ENCODE results near the gene DUSP22. TPM values are rescaled to one million over a fixed set of nuclear protein-coding genes. Genes with fewer than 3 reads are reported as not detected.

DUSP22 gene
- total and polyA plus RNA-seq, 2 donors (not counting 1 experiment from before 2014, with no cell fraction given): 117 to 133 TPM

DNA sequence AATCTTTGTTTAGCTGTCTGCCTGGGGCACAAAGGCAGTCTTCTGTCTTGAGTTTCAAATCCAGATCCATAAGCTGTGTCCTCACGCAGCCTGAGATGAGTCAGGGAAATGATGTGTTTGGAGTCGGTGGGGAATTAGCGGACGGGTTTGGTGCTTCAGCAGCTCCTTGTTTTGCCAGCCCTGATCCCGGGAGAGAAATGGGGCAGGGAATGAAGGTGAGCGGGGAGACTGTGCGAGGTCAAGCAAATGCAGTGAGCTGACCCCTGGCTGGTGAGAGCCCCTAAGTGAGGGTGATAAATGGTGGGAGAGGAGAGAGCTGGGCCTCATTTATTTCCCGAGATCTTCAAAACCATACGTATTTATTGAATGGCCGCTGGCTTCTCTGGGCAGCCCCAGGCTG, 21.6 kb downstream of the DUSP22 start:
- Histone ChIP-seq H3K79me2 (ENCODE audit: control insufficient read depth, insufficient read depth, low read length) (peaks cover 73% of the 10 kb centered on the region), H4K20me1 (ENCODE audit: control insufficient read depth, insufficient read depth, low read length, poor library complexity, severe bottlenecking) (no peaks in the 10 kb centered on the region), H3K9ac (ENCODE audit: low read length) (no peak overlapping the region), H3K27ac (ENCODE audit: low read length in 2 of 2) (peak overlapping the region; percentile 63 to 85), H3K4me3 (ENCODE audit: control extremely low read depth in 1 of 5, extremely low read depth in 1 of 5, insufficient read depth in 1 of 5, low read depth in 2 of 5, low read length in 4 of 5) (no peak overlapping the region), H3K36me3 (replicated peaks in 1 of 2; ENCODE audit: control extremely low read depth in 1 of 2, control insufficient read depth in 1 of 2, extremely low read depth in 1 of 2, insufficient read depth in 2 of 2, low read length in 1 of 2) (peaks cover 0 to 17% of the 10 kb centered on the region in 2 experiments), H3K27me3 (replicated peaks in 1 of 4; ENCODE audit: control extremely low read depth in 1 of 4, control insufficient read depth in 3 of 4, insufficient read depth in 4 of 4, low read length in 3 of 4) (no peaks in the 10 kb centered on the region), H3K9me3 (ENCODE audit: control extremely low read depth in 1 of 3, control insufficient read depth in 2 of 3, insufficient read depth in 1 of 3, low read length in 2 of 3) (peaks cover 0 to 9% (median 0%) of the 10 kb centered on the region in 3 donors), H3K4me1 (ENCODE audit: control insufficient read depth in 2 of 2, insufficient read depth in 2 of 2, low read length in 2 of 2) (peaks cover 84 to 94% of the 10 kb centered on the region in 2 donors), H3K4me2 (replicated peaks; ENCODE audit: low read depth, low read length, poor library complexity, severe bottlenecking) (peak overlapping the region; percentile 63), H2AFZ (ENCODE audit: insufficient read depth, low read depth, low read length, poor library complexity, severe bottlenecking) (no peak overlapping the region)
- H3K9me3 Mint-ChIP-seq (ENCODE audit: insufficient read depth): peaks cover 2% of the 10 kb centered on the region
- TF ChIP-seq EZH2 (IDR thresholded peaks at IDR 0.05; ENCODE audit: borderline replicate concordance, insufficient read depth, low read depth, low read length, poor library complexity, severe bottlenecking): no peak
- ATAC-seq (ENCODE audit: low read depth): no peak
- no peak for DNase-seq
- CTCF ChIA-PET: interaction anchor here (1.0 to 2.9 kb wide), 7 partner anchors 17 to 96 kb away, joined by 3 to 12 read pairs (median 7); no protein-coding TSS in a partner anchor
- 95% methylated on average over 10 of the region's 10 CpGs for WGBS (ENCODE audit: insufficient coverage)
- intact Hi-C loops (cut with micrococcal nuclease): loop anchor here (1.0 kb wide), 1 partner anchor 16 kb away; no protein-coding TSS in a partner anchor
- POLR2A ChIA-PET: interaction anchor here (1.1 to 2.2 kb wide), 2 partner anchors 21 to 95 kb away, joined by 3 to 20 read pairs; partner anchors contain the start of gene DUSP22
- peaks cover 94% of the 10 kb centered on the region for H3K4me1 Mint-ChIP-seq
- peak overlapping the region; percentile 77 for H3K27ac Mint-ChIP-seq
- H3K27me3 Mint-ChIP-seq: no peaks in the 10 kb centered on the region
- no peak overlapping the region for H3K4me3 Mint-ChIP-seq

DNA sequence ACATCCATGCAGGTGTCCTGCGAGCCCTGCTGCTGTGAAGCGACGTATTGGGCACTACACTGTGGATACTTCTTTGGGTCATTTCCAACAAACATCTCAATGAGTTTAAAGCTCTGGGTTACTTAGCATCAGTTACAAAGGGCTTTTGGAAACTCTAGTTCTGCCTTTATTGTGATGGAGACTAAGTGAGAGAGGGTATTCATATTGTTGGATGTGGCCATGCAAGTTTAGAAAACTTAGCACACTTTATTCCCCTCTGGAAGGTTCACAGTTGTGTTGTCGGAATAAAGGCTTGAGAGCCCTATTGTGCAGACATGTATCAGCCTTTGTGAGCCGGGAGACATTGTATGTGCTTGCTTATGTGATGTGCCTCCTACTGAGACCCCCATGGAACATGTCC, 22.1 kb downstream of the DUSP22 start:
- ATAC-seq (ENCODE audit: low read depth): no peak
- Histone ChIP-seq H3K79me2 (ENCODE audit: control insufficient read depth, insufficient read depth, low read length) (peaks cover 73% of the 10 kb centered on the region), H3K9ac (ENCODE audit: low read length) (no peak overlapping the region), H4K20me1 (ENCODE audit: control insufficient read depth, insufficient read depth, low read length, poor library complexity, severe bottlenecking) (no peaks in the 10 kb centered on the region), H3K4me3 (ENCODE audit: control extremely low read depth in 1 of 5, extremely low read depth in 1 of 5, insufficient read depth in 1 of 5, low read depth in 2 of 5, low read length in 4 of 5) (no peak overlapping the region), H3K4me2 (replicated peaks; ENCODE audit: low read depth, low read length, poor library complexity, severe bottlenecking) (no peak overlapping the region), H3K27me3 (replicated peaks in 1 of 4; ENCODE audit: control extremely low read depth in 1 of 4, control insufficient read depth in 3 of 4, insufficient read depth in 4 of 4, low read length in 3 of 4) (no peaks in the 10 kb centered on the region), H3K27ac (ENCODE audit: low read length in 2 of 2) (no peak overlapping the region), H3K4me1 (ENCODE audit: control insufficient read depth in 2 of 2, insufficient read depth in 2 of 2, low read length in 2 of 2) (peaks cover 84 to 94% of the 10 kb centered on the region in 2 donors), H3K36me3 (replicated peaks in 1 of 2; ENCODE audit: control extremely low read depth in 1 of 2, control insufficient read depth in 1 of 2, extremely low read depth in 1 of 2, insufficient read depth in 2 of 2, low read length in 1 of 2) (peaks cover 0 to 18% of the 10 kb centered on the region in 2 experiments), H2AFZ (ENCODE audit: insufficient read depth, low read depth, low read length, poor library complexity, severe bottlenecking) (no peak overlapping the region), H3K9me3 (ENCODE audit: control extremely low read depth in 1 of 3, control insufficient read depth in 2 of 3, insufficient read depth in 1 of 3, low read length in 2 of 3) (peaks cover 0 to 9% (median 0%) of the 10 kb centered on the region in 3 donors)
- intact Hi-C loops (cut with micrococcal nuclease): no loop called here
- H3K4me3 Mint-ChIP-seq: no peak overlapping the region
- ChIA-PET POLR2A (interaction anchor here (2.2 kb wide), 1 partner anchor 21 kb away, joined by 20 read pairs; the partner anchor contains the start of gene DUSP22), CTCF (interaction anchor here (1.1 to 2.9 kb wide), 5 partner anchors 18 to 96 kb away, joined by 3 to 12 read pairs (median 4); no protein-coding TSS in a partner anchor)
- H3K27ac Mint-ChIP-seq: peak overlapping the region; percentile 77
- H3K4me1 Mint-ChIP-seq: peaks cover 89% of the 10 kb centered on the region
- H3K27me3 Mint-ChIP-seq: no peaks in the 10 kb centered on the region
- DNase-seq: no peak
- 95% methylated on average over 5 of the region's 5 CpGs for WGBS (ENCODE audit: insufficient coverage)
- peaks cover 2% of the 10 kb centered on the region for H3K9me3 Mint-ChIP-seq (ENCODE audit: insufficient read depth)
- TF ChIP-seq, protein P1, sequence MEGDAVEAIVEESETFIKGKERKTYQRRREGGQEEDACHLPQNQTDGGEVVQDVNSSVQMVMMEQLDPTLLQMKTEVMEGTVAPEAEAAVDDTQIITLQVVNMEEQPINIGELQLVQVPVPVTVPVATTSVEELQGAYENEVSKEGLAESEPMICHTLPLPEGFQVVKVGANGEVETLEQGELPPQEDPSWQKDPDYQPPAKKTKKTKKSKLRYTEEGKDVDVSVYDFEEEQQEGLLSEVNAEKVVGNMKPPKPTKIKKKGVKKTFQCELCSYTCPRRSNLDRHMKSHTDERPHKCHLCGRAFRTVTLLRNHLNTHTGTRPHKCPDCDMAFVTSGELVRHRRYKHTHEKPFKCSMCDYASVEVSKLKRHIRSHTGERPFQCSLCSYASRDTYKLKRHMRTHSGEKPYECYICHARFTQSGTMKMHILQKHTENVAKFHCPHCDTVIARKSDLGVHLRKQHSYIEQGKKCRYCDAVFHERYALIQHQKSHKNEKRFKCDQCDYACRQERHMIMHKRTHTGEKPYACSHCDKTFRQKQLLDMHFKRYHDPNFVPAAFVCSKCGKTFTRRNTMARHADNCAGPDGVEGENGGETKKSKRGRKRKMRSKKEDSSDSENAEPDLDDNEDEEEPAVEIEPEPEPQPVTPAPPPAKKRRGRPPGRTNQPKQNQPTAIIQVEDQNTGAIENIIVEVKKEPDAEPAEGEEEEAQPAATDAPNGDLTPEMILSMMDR (IDR thresholded peaks at IDR 0.05): no peak
- no peak for TF ChIP-seq EZH2 (IDR thresholded peaks at IDR 0.05; ENCODE audit: borderline replicate concordance, insufficient read depth, low read depth, low read length, poor library complexity, severe bottlenecking)
